GM18520 (cell line): Measurements from ENCODE around the gene PAPOLB.

ENCODE experiments used
- ATAC-seq: cut with Tn5 transposase; IDR thresholded peaks from one replicate; pipeline ENCODE4 v1.9.1; 2021; ENCODE audit not compliant: unreplicated experiment

Gene PAPOLB

DNA sequence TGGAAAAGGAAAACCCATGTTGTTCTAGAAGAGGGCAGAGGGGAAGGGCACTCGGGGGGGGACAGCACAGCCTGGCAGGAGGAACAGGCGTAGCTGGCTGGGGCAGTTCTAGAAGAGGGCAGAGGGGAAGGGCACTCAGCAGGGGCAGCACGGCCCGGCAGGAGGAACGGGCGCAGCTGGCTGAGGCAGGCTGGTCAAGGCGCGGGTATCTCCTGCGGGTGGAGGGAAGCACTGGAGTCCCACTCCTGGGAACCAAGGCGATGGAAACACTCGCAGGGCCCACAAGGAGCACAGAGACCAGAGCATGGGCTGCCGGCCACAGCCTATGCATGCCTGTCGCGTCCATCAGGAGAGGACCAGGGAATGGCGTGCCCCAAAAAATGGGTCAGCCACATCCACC lies 36.7 kb downstream of the PAPOLB start:
- ATAC-seq = no peak

DNA sequence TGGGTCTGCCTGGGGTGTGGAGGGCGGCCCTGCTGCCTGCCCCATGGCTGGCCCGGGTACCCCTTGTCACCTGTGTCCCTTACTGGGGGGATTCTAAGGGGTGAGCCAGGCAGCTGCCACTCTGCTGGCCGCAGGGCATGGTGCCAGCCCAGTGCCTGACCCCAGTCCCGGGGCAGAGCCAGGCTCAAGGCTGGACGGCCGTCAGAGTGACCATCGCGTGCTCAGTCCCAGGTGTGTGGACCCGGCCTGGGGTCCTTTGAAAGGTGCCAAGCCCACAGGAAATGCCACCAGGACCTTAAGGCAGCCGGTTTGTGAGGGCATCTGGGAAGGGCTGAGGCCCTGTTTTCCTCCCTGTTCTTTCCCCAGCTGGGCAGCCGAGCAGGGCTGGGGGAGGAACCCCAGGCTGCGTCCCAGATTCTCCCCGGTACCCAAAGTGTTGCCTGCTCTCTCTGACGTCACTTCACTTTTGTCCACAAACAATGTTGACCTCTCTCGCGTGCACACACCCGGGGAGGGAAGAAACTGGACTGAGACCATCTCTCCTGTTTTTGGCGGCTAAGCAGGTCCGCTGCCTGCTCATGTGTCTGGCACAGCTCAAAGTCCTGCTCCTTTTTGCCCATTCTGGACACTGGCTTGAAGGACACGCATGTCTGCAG lies 37.6 kb downstream of the PAPOLB start:
- no peak for ATAC-seq

DNA sequence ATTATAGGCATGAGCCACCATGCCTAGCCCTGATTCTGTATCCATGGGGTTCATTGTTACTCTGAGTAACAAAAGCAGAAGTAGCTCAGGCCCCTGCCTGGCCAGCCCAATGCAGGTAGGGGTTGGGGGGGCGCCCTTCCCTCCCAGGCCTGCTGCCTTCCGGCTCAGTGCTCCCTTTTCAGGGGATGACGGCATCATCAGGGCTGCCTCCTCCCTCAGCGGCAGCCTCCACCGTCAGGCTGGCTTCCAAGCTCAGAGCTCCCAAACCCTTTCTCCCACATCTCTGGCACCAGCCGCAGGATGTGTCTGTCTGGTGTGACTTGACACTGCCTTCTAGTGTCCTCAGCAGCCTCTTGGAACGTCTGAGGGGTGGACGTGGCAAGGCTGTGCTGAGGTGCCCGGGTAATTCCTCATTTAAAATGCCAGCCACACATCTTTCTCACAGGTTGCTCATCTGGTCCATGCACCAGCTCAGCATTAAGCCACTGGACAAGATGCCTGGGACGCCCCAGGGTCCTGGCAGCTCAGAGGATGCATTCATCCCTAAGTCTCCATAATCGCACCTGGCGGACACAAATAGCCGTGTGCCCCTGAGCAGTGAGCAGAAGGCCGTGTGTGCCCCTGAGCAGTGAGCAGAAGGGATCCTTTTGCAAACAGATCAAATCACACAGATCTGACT lies 38.2 kb downstream of the PAPOLB start:
- ATAC-seq = no peak

DNA sequence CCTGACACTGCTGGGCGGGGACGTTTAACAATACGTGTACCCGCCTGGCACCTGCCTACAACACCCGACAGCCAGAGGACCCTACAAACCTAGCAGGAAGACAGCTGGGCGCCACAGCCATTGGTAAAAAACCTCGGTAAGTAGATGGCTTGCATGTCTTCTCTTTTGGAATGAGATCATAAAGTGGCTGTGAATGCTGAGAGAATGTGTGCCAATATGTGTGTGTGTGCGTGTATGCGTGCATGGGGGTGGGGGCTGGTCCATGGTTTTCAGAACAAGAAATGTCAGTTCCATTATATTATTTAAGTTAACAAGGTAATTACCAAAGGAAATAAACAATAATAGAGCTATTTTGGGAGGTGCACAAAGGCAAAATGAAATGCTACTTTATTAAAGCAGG lies 39.2 kb downstream of the PAPOLB start:
- no peak for ATAC-seq

DNA sequence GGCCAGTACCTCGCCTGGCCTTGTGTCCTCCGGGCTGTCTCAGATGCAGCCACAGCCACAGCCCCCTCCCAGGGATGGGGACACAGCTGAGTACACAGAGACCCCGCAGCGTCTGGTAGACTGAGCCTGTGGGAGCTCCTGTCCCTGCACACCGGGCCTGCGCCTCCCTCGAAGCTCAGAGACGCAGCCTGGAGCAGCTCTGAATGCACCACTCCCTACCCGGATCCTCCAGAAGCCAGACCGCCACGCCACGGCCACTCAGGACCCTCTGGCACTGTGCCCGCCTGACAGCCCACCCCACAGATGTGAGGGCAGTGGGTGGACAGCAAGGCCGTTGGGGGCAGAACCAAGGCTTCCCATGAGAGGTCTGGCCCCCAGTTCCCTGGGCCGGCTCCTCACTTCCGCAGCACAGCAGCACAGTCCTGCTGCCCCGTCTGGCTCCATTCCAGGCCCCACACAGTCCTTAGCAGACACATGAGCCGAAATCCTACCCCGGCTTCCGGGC lies 40.8 kb downstream of the PAPOLB start:
- ATAC-seq = no peak

DNA sequence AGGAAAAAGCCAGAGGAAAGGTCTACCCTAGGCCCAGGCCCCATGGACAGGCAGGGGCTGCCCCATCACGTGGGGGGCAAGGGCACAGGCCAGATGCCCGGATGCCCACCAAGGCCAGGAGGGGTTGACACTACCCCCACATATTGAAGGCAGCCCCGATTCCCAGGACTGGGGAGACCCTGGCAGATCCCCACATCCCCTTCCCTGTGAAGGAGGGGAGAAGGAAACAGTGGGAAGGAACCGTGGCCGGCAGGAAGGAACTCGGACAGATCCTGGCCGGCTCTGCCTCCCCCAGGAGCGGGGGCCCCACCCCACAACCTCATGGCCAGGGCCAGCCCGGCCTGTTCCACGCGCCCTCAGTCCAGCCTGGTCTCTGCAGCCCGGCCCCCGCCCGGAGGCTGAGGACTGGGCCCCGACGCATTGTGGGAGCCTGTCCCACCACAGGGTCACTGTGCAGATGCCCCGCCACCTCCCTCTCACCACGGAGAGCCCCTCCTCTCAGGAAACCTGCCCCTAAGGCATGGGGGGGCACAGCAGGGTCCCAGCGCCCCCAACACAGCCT lies 41.3 kb downstream of the PAPOLB start:
- no peak for ATAC-seq

DNA sequence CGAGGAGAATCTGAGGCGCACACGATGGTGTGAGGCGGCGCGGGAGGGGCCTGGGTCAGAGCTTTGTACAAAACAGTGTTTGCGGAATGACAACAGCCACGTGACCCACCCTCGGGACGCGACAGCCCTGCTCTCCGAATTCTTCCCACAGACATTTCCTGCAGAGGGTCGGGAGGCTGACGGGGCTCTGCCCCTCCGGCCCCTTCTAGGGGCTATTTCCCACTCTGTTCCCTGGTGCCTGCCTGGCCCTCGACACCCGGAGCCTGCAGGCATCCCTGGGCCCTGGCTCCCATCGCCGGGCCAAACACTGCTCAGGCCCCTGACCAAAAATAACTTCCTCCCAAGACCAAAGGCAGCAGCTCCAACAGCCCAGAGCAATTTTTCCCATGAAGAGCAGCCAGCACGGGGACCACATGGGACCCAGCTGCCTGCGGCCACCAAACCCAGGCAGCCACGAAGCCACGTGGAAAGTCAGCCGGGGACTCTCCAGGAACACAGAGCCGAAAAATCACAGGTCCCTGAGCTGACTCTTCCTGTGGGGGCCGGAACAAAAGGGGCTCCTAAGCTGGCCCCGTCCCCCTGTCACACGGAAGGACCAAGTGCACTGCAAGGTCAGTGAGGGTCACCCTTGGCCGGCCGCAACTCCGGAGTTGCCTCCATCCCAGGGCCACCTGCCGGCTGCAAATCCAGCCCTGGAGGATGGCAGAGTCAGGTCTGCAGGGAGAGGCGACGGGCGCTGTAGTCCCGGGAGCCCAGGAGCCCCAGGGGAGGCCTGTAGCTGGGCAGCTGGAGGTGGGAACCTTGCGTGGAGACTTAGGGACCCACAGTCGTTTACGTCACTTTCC lies 42.0 kb downstream of the PAPOLB start:
- ATAC-seq = no peak

DNA sequence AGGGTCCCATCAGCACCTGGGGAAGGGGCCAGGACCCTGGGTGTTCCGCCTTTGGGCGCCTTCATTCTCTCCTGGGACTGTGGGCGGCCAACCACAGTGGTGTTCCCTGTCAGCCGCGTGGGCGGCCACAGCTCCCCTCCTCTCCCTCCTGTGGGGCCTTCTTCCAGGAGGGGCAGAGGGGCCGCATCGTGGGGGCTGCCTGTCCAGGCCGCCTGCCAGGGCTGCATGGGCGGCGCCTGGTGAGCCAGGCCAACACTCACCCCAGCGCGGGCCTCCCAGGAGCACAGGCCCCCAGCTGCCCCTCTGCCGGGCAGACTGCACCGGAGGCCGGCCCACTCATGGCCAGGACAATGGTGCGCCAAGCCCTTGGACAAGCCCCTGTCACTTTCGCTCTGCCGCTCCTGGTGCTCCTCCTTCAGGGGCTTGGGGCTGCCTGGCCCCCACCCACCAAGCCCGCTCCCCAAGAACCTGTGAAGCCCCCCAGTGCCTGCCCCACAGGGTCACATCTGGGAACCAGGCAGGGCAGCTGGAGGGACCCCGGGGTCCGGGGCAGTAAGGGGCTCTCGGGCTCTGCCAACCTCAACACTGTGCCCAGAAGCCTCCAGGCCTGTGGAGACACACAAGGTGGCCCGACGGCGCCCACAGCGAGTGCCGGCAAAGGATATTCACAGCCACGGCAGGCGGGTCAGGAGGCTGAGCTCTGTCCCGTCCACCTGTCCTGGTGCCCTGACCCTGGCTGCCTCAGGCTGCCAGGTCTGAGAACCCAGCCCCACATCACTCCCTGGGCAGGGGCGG lies 43.6 kb downstream of the PAPOLB start:
- no peak for ATAC-seq

DNA sequence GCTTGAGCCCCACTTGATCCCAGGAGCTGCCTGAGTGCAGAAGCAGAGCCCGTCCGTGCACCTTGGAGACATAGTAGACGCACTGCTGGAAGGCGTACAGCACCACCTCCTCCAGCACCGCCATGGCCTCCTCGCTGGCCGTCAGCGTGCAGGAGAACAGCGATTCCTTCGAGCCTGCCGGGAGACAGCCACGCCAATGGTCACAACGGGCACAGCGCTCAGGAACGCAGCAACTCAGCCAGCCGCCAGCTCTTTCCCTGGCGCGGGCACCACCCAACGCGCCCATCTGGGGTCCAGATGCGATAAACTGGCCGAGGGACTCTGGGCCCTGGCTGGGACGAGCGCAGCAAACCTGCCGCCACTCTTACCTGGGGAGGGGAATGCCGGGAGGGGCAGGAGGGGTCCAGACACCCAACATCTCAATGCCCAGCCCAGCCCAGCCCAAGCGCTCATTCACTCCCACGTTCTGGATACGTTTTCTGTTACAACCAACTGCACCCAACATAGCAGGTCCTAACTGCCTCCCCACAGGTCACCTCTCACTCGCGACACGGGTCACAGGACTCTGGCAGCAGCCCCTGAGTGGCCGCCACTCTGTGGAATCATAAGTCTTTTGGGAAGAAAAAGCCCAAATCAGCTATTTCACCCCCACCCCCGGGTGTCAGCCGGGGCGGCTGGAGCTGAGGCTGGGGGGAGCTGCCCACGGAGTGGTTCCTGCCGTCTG lies 44.5 kb downstream of the PAPOLB start:
- no peak for ATAC-seq

DNA sequence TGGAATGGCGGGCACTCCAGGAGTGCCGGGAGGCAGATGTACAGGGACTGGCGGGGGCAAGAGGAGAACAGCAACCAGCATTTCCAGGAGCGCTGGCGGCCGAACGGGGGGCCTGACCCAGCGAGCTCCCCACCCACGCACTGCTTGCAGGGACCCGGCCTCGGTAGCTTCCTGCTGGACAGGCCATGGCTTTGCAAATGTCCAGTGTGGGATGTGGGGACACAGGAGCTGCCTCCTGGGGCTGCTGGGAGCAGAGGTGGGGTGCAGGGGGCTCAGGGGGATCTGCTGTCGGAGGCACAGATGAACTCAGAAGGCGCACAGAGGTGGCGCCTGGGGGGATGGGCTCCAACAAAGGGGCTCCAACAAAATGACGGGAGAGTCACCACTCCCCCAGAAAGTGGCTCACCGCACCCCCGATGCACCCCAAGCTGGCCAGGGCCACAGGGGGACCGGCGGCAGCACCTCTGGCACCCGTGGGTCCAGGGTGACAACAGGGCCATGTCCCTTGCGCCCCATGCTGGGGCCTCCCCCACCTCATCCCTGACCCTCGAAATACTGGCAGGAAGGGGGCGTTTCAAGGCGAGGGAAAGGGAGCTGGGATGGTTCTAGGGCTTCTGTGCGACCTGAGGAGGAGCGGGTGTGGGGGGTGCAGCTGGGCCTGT lies 45.3 kb downstream of the PAPOLB start:
- no peak for ATAC-seq

DNA sequence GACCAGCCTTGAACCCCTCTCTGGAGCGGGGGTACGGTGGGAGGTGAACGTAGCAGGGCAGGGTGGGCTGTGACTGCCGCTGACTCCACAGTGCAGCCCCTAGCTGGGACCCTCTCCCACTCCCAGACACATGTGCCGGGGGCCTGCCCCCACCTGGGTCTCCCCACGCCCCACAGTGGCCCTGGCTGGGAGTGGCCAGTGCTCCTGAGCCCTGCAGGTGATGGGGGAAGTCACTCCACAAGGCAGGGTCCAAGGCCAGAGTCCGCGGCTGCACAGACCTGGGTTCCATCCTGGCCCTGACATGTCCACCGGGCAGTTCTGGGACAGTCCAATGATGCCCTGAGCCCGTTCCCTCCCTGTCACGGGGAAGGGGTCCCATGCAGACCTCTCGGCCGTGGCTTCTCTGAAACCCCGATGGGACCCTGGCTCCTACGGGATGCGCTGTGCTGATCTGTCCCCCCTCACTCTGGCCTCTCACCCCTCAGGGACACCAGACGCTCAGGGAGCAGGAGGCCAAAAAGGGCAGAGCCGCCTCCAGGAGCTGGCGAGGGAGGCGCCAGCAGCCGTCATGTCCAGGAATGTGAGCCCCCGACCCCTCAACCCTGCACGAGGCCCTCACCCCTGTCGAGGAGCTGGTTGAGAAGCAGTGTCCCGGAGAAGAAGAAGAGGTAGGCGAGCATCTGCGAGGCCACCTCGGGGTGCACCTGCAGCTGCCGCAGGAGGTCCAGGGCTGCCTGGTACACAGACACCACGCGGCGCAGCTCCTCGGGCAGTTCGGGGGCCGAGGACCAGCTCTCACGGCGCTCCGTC lies 46.0 kb downstream of the PAPOLB start:
- ATAC-seq = no peak

DNA sequence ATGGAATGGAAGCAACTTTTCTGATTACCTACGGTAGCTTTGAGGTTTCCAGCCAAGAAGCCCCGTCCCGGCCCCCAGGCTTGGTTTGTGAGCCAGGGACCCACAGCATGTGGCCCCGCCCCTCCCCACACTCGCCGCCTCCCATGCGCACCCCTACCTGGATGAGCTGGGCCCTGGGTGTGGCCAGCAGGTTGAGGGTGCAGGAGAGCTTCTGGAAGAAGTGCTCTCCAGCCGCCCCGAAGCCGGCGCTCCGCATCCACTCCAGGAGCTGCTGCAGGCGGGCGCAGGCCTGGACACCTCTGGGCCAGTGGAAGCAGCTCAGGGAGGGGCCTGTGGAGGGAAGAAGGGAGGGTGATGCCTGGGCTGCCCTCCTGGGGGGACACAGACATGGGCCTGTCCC lies 46.7 kb downstream of the PAPOLB start:
- no peak for ATAC-seq

DNA sequence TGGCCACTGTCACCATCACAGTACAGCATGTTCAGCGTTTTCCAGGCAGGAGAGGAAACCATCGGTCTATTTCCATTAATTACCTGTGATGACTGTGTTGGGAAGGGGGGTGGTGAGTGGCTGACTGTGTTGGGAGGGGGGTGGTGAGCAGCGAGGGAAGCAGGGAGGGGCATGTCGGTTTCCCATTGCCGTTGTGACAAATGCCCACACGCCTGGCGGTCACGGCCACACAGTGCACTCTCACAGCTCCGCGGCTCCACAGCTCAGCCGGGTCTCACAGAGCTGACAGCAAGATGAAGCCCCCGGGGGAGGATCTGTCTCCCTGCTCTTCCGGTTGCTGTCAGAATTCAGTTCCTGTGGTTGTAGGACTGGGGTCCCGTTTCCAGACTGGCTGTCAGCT lies 47.4 kb downstream of the PAPOLB start:
- ATAC-seq = no peak

DNA sequence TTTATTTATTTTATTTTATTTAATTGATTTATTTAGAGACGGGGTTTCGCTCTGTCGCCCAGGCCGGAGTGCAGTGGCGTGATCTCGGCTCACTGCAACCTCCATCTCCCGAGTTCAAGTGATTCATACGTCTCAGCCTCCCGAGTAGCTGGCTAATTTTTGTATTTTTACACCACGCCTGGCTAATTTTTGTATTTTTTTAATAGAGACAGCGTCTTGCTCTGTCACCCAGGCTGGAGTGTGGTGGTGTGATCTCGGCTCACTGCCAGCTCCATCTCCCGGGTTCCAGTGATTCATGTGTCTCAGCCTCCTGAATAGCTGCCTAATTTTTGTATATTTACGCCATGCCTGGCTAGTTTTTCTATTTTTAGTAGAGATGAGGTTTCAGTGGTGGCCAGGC lies 52.2 kb downstream of the PAPOLB start:
- no peak for ATAC-seq

DNA sequence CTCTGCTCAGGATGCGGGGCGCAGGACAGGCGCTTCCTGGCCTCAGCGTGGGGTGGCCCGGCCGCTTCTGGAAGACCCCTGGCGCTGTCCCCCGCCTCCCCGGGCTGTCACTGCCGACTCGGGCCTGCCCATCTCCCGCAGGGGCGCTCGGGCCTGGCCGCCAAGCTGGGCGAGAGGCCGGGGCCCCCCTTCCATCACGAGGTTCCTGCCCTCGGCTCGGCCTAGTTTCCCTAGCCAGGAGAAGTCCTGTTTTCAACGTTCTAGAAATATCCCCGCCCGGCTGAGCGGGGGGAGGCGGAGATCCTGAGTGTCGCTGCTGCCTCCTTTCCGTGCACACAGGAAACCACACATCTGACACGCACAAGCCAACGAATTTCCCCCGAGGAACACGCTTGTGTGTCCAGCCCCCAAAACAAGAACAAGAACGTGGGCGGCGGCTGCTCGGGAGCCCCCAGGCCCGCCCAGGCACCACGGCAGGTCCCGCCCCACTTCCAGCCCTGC lies 52.7 kb downstream of the PAPOLB start:
- no peak for ATAC-seq

DNA sequence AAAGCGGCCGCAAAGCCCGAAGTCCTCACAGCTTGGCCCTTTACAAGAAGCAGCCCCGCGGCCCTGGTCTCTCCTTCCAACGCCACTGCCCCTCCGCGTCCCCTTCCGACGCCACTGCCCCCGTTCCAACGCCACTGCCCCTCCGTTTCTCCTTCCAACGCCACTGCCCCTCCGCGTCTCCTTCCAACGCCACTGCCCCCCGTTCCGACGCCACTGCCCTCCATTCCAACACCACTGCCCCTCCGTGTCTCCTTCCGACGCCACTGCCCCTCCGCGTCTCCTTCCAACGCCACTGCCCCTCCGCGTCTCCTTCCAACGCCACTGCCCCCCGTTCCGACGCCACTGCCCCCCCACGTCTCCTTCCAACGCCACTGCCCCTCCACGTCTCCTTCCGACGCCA lies 53.3 kb downstream of the PAPOLB start:
- no peak for ATAC-seq

DNA sequence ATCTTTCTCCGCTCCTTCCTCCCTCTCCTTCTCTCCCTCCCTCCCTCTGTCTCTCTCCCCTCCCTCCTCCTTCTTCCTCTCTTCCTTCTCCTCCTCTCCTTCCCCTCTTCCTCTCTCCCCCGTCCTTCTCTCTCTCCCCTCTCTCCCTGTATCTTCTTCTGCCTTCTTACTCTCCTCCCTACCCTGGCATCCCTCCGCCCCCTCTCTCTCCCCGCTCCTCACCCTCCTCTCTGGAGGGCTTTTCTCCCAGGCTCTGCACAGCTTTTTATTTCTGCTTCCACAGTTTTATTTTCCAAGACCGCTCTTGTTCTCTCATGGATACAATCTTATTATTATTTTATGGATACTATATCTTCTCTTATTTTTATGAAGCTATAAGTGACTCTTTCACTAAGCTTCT lies 53.8 kb downstream of the PAPOLB start:
- ATAC-seq = no peak
